NB4 (cell line): ENCODE results near the gene TTC33.

ENCODE experiments used
- CTCF ChIP-seq: IDR thresholded peaks from one replicate; pipeline ENCODE4 v1.5.1; 2012; ENCODE audit warnings: low read depth, low read length
- MAX ChIP-seq: IDR thresholded peaks from 2 replicates; pipeline ENCODE4 v1.6.1; 2011; ENCODE audit warnings: low read depth, low read length
- MYC ChIP-seq: IDR thresholded peaks from 2 replicates; pipeline ENCODE4 v1.6.1; 2011; ENCODE audit warnings: low read depth, low read length
- POLR2A ChIP-seq: IDR thresholded peaks from 2 replicates; pipeline ENCODE4 v1.6.1; 2011; ENCODE audit warnings: mild to moderate bottlenecking; ENCODE audit not compliant: insufficient read length; ENCODE audit errors: extremely low read depth

GRCh38 chr5:40599676-40600075 lies 156.1 kb downstream of the TTC33 start:
- TF ChIP-seq POLR2A: no peak
- TF ChIP-seq CTCF: no peak
- TF ChIP-seq MYC: no peak
- no peak for TF ChIP-seq MAX
